Common myeloid progenitor, CD34-positive (primary cell): ENCODE results near the gene NCOA3.
A peak's percentile ranks its signal among the peaks of the same experiment; 100 is the strongest.

Experiments used
- CTCF ChIA-PET: fragments of 350-600 bp; sonication (Branson Sonifier 250); formaldehyde crosslinking; loops from one replicate; lab custom pipeline; 2021; ENCODE audit warnings: antibody characterized with exemption; lab: Charles Lee
- POLR2A ChIA-PET: fragments of 350-600 bp; sonication (Branson Sonifier 250); formaldehyde crosslinking; loops from one replicate; lab custom pipeline; 2021; ENCODE audit warnings: antibody characterized with exemption; lab: Charles Lee
- DNase-seq, 3 donors: peaks; one replicate each; pipeline versions ENCODE4 v3.0.0 to v3.0.0-alpha.2; 2013
- H3K27ac ChIP-seq, 2 experiments: 1 replicate in 1 of 2; 2 replicates in 1 of 2; pipeline ENCODE4 v1.7.0; 2013; ENCODE audit warnings: inconsistent platforms in 2 of 2, low read length in 2 of 2, mild to moderate bottlenecking in 2 of 2, low read depth in 1 of 2, moderate library complexity in 1 of 2; ENCODE audit not compliant: severe bottlenecking in 2 of 2, insufficient read depth in 1 of 2, poor library complexity in 1 of 2
- H3K27me3 ChIP-seq, 5 experiments: replicated peaks in 2 of 5; 1 replicate in 3 of 5; 2 replicates in 2 of 5; pipeline versions ENCODE4 v1.6.1 to v1.7.0; 2013; ENCODE audit warnings: low read length in 4 of 5, mild to moderate bottlenecking in 2 of 5, moderate library complexity in 2 of 5, inconsistent platforms in 1 of 5; ENCODE audit not compliant: insufficient read depth in 5 of 5, control insufficient read depth in 4 of 5
- H3K36me3 ChIP-seq, 4 experiments: 1 replicate in 2 of 4; 2 replicates in 2 of 4; pipeline versions ENCODE4 v1.6.1 to v1.7.0; 2013; ENCODE audit warnings: low read length in 3 of 4, control low read depth in 1 of 4, mild to moderate bottlenecking in 1 of 4; ENCODE audit not compliant: control insufficient read depth in 4 of 4, insufficient read depth in 4 of 4
- H3K4me1 ChIP-seq, 4 experiments: 1 replicate in 3 of 4; 2 replicates in 1 of 4; pipeline versions ENCODE4 v1.6.1 to v1.7.1; 2013; ENCODE audit warnings: low read length in 3 of 4, mild to moderate bottlenecking in 3 of 4, control low read depth in 1 of 4, inconsistent platforms in 1 of 4, moderate library complexity in 1 of 4; ENCODE audit not compliant: control insufficient read depth in 4 of 4, insufficient read depth in 4 of 4; ENCODE audit errors: control extremely low read depth in 1 of 4
- H3K4me3 ChIP-seq, 7 experiments: 1 replicate in 4 of 7; 2 replicates in 3 of 7; pipeline versions ENCODE4 v1.5.1 to v1.7.0; 2013; ENCODE audit warnings: mild to moderate bottlenecking in 7 of 7, low read length in 6 of 7, moderate library complexity in 6 of 7, inconsistent platforms in 2 of 7, low read depth in 2 of 7, control low read depth in 1 of 7; ENCODE audit not compliant: insufficient read depth in 4 of 7, control insufficient read depth in 1 of 7; ENCODE audit errors: extremely low read depth in 1 of 7
- H3K9me3 ChIP-seq, 5 experiments: 1 replicate in 4 of 5; 2 replicates in 1 of 5; pipeline versions ENCODE4 v1.6.1 to v1.7.1; 2013; ENCODE audit warnings: low read length in 4 of 5, mild to moderate bottlenecking in 2 of 5, inconsistent platforms in 1 of 5, low read depth in 1 of 5, moderate library complexity in 1 of 5; ENCODE audit not compliant: control insufficient read depth in 4 of 5, insufficient read depth in 2 of 5; ENCODE audit errors: control extremely low read depth in 1 of 5
- WGBS: methylation state at CpG from one replicate; pipeline ENCODE4 v1.1.5; 2013; ENCODE audit not compliant: insufficient coverage; 5-methylcytosine and 5-hydroxymethylcytosine counted together

Gene NCOA3

GRCh38 chr20:47603260-47603659, 101.6 kb downstream of the NCOA3 start:
- Histone ChIP-seq H3K27me3 (no peaks in the 10 kb centered on the region), H3K4me1 (peaks cover 0 to 14% (median 2%) of the 10 kb centered on the region in 4 experiments), H3K36me3 (peaks cover 0 to 7% (median 4%) of the 10 kb centered on the region in 4 experiments), H3K9me3 (peaks cover 0 to 4% (median 2%) of the 10 kb centered on the region in 5 experiments), H3K4me3 (no peak overlapping the region), H3K27ac (no peak overlapping the region)
- POLR2A ChIA-PET: no interaction called here
- CTCF ChIA-PET: interaction anchor here (2.1 kb wide), 1 partner anchor 18 kb away, joined by 9 read pairs; no protein-coding TSS in a partner anchor
- WGBS: over 99% methylated on average over 8 of the region's 9 CpGs
- DNase-seq: no peak

GRCh38 chr20:47605673-47606413, 104.2 kb downstream of the NCOA3 start:
- Histone ChIP-seq H3K27ac (peak overlapping the region in 1 of 2 experiments; percentile 59), H3K9me3 (peaks cover 0 to 4% (median 2%) of the 10 kb centered on the region in 5 experiments), H3K27me3 (no peaks in the 10 kb centered on the region), H3K4me3 (no peak overlapping the region), H3K36me3 (peaks cover 0 to 7% (median 4%) of the 10 kb centered on the region in 4 experiments), H3K4me1 (peaks cover 4 to 20% (median 10%) of the 10 kb centered on the region in 4 experiments)
- DNase-seq: peak in 1 of 3 donors; percentile 6
- WGBS: 83% methylated on average over 1 of the region's 9 CpGs
- POLR2A ChIA-PET: no interaction called here
- CTCF ChIA-PET: no interaction called here

GRCh38 chr20:47606414-47606982, 104.8 kb downstream of the NCOA3 start:
- DNase-seq: no peak
- ChIA-PET CTCF (no interaction called here), POLR2A (interaction anchor here (0.7 kb wide), 1 partner anchor 364 kb away, joined by 3 read pairs; no protein-coding TSS in a partner anchor)
- Histone ChIP-seq H3K27me3 (no peaks in the 10 kb centered on the region), H3K36me3 (peaks cover 0 to 7% (median 4%) of the 10 kb centered on the region in 4 experiments), H3K4me3 (no peak overlapping the region), H3K4me1 (peaks cover 7 to 21% (median 15%) of the 10 kb centered on the region in 4 experiments), H3K27ac (peak overlapping the region in 1 of 2 experiments; percentile 66), H3K9me3 (peaks cover 0 to 4% (median 2%) of the 10 kb centered on the region in 5 experiments)
- 94% methylated on average over 6 of the region's 7 CpGs for WGBS

GRCh38 chr20:47606983-47607613, 105.4 kb downstream of the NCOA3 start:
- H3K27me3 ChIP-seq: no peaks in the 10 kb centered on the region
- H3K27ac ChIP-seq: peak overlapping the region in 1 of 2 experiments; percentile 66
- ChIA-PET POLR2A (interaction anchor here (0.7 kb wide), 1 partner anchor 365 kb away, joined by 3 read pairs; no protein-coding TSS in a partner anchor), CTCF (no interaction called here)
- WGBS: 100% methylated on average over 1 of the region's 1 CpG
- peaks cover 0 to 4% (median 2%) of the 10 kb centered on the region in 5 experiments for H3K9me3 ChIP-seq
- H3K4me3 ChIP-seq: no peak overlapping the region
- DNase-seq: no peak
- peaks cover 7 to 21% (median 15%) of the 10 kb centered on the region in 4 experiments for H3K4me1 ChIP-seq
- peaks cover 0 to 8% (median 4%) of the 10 kb centered on the region in 4 experiments for H3K36me3 ChIP-seq

GRCh38 chr20:47609001-47609400, 107.3 kb downstream of the NCOA3 start:
- Histone ChIP-seq H3K27me3 (no peaks in the 10 kb centered on the region), H3K4me3 (no peak overlapping the region), H3K9me3 (no peaks in the 10 kb centered on the region), H3K27ac (no peak overlapping the region), H3K4me1 (peaks cover 7 to 21% (median 15%) of the 10 kb centered on the region in 4 experiments), H3K36me3 (peaks cover 0 to 5% (median 4%) of the 10 kb centered on the region in 4 experiments)
- no peak for DNase-seq
- ChIA-PET CTCF (interaction anchor here (0.7 to 3.3 kb wide), 6 partner anchors 10 to 225 kb away, joined by 3 to 12 read pairs (median 3); no protein-coding TSS in a partner anchor), POLR2A (no interaction called here)
- WGBS: no CpG with 5 or more reads among the region's 5 CpGs

GRCh38 chr20:47610247-47610944, 108.7 kb downstream of the NCOA3 start:
- peak; percentile 77 to 94 (median 87) for DNase-seq
- peak overlapping the region in 2 of 7 experiments; percentile 30 to 45 for H3K4me3 ChIP-seq
- WGBS: 68% methylated on average over 4 of the region's 6 CpGs
- H3K4me1 ChIP-seq: peaks cover 7 to 21% (median 15%) of the 10 kb centered on the region in 4 experiments
- ChIA-PET CTCF (interaction anchor here (0.6 to 3.3 kb wide), 7 partner anchors 10 to 227 kb away, joined by 3 to 12 read pairs (median 3); no protein-coding TSS in a partner anchor), POLR2A (no interaction called here)
- no peaks in the 10 kb centered on the region for H3K9me3 ChIP-seq
- H3K27me3 ChIP-seq: no peaks in the 10 kb centered on the region
- H3K27ac ChIP-seq: peak overlapping the region; percentile 68 to 85
- peaks cover 0 to 5% (median 4%) of the 10 kb centered on the region in 4 experiments for H3K36me3 ChIP-seq
